H9 (cell line): ENCODE measurements around the gene EYA4. TPM values are rescaled to one million over a fixed set of nuclear protein-coding genes. Genes with fewer than 3 reads are reported as not detected.

Source experiments
- DNase-seq: peaks from one replicate; pipeline ENCODE4 v3.0.0-alpha.2; 2017
- H2AFZ ChIP-seq: one replicate; pipeline ENCODE4 v1.6.1; 2013; ENCODE audit warnings: mild to moderate bottlenecking, low read length, control low read depth, moderate library complexity
- H2AK5ac ChIP-seq: 2 replicates; pipeline ENCODE4 v1.6.1; 2013; ENCODE audit warnings: low read length, control low read depth, mixed read lengths; ENCODE audit not compliant: insufficient read length
- H2BK120ac ChIP-seq: one replicate; pipeline ENCODE4 v1.6.1; 2013; ENCODE audit warnings: low read depth, mild to moderate bottlenecking, low read length, control low read depth, inconsistent platforms; ENCODE audit not compliant: poor library complexity, severe bottlenecking
- H2BK12ac ChIP-seq: 2 replicates; pipeline ENCODE4 v1.6.1; 2013; ENCODE audit warnings: low read length, control low read depth, mixed read lengths, low read depth; ENCODE audit not compliant: insufficient read length
- H2BK15ac ChIP-seq: 2 replicates; pipeline ENCODE4 v1.6.1; 2013; ENCODE audit warnings: low read depth, low read length, control low read depth
- H2BK20ac ChIP-seq: one replicate; pipeline ENCODE4 v1.6.1; 2013; ENCODE audit warnings: low read depth, mild to moderate bottlenecking, low read length, control low read depth, inconsistent platforms; ENCODE audit not compliant: poor library complexity, severe bottlenecking
- H2BK5ac ChIP-seq: 2 replicates; pipeline ENCODE4 v1.6.1; 2013; ENCODE audit warnings: low read length, control low read depth, mixed read lengths; ENCODE audit not compliant: insufficient read length
- H3K14ac ChIP-seq: 2 replicates; pipeline ENCODE4 v1.6.1; 2013; ENCODE audit warnings: low read length, control low read depth; ENCODE audit not compliant: insufficient read depth
- H3K18ac ChIP-seq: 2 replicates; pipeline ENCODE4 v1.6.1; 2013; ENCODE audit warnings: low read depth, mild to moderate bottlenecking, mixed read lengths, low read length, control low read depth; ENCODE audit not compliant: insufficient read length
- H3K23ac ChIP-seq: 2 replicates; pipeline ENCODE4 v1.6.1; 2013; ENCODE audit warnings: low read length, control low read depth, mixed read lengths, low read depth; ENCODE audit not compliant: insufficient read length
- H3K23me2 ChIP-seq: 2 replicates; pipeline ENCODE4 v1.6.1; 2013; ENCODE audit warnings: low read depth, mild to moderate bottlenecking, mixed read lengths, low read length, control low read depth; ENCODE audit not compliant: insufficient read length, poor library complexity, severe bottlenecking
- H3K27ac ChIP-seq: 2 replicates; pipeline ENCODE4 v1.5.1; 2013; ENCODE audit warnings: low read length, control low read depth, mixed read lengths, low read depth; ENCODE audit not compliant: insufficient read length
- H3K27me3 ChIP-seq: 2 replicates; pipeline ENCODE4 v1.6.1; 2013; ENCODE audit warnings: low read length, control low read depth, inconsistent platforms; ENCODE audit not compliant: insufficient read depth
- H3K4ac ChIP-seq: 2 replicates; pipeline ENCODE4 v1.6.1; 2013; ENCODE audit warnings: low read depth, mild to moderate bottlenecking, control low read depth, inconsistent platforms, low read length, moderate library complexity
- H3K4me1 ChIP-seq: 2 replicates; pipeline ENCODE4 v1.6.1; 2013; ENCODE audit warnings: low read length, control low read depth, inconsistent platforms; ENCODE audit not compliant: insufficient read depth
- H3K4me2 ChIP-seq: 2 replicates; pipeline ENCODE4 v1.6.1; 2013; ENCODE audit warnings: low read length, control low read depth, mixed read lengths; ENCODE audit not compliant: insufficient read length, insufficient read depth
- H3K56ac ChIP-seq: 2 replicates; pipeline ENCODE4 v1.6.1; 2013; ENCODE audit warnings: low read depth, mild to moderate bottlenecking, mixed read lengths, low read length, control low read depth; ENCODE audit not compliant: insufficient read length
- H3K79me1 ChIP-seq: 2 replicates; pipeline ENCODE4 v1.6.1; 2013; ENCODE audit warnings: low read depth, mild to moderate bottlenecking, moderate library complexity, low read length, control low read depth, inconsistent platforms; ENCODE audit not compliant: insufficient read depth, poor library complexity, severe bottlenecking
- H3K79me2 ChIP-seq: 2 replicates; pipeline ENCODE4 v1.6.1; 2013; ENCODE audit warnings: low read length, control low read depth, inconsistent platforms; ENCODE audit not compliant: insufficient read depth
- H3K9ac ChIP-seq: 2 replicates; pipeline ENCODE4 v1.6.1; 2013; ENCODE audit warnings: low read length, control low read depth, mixed read lengths; ENCODE audit not compliant: insufficient read length; ENCODE audit errors: extremely low read depth
- H3K9me3 ChIP-seq: one replicate; pipeline ENCODE4 v1.6.1; 2013; ENCODE audit warnings: low read depth, low read length, inconsistent platforms; ENCODE audit not compliant: control insufficient read depth
- H3T11ph ChIP-seq: one replicate; pipeline ENCODE4 v1.6.1; 2013; ENCODE audit warnings: mild to moderate bottlenecking, low read length, control low read depth, inconsistent platforms
- H4K20me1 ChIP-seq: one replicate; pipeline ENCODE4 v1.6.1; 2013; ENCODE audit not compliant: control insufficient read depth, insufficient read length, insufficient read depth
- H4K5ac ChIP-seq: 2 replicates; pipeline ENCODE4 v1.6.1; 2013; ENCODE audit warnings: low read depth, mild to moderate bottlenecking, mixed read lengths, low read length, control low read depth; ENCODE audit not compliant: insufficient read length
- H4K8ac ChIP-seq: replicated peaks from 2 replicates; pipeline ENCODE4 v1.6.1; 2013; ENCODE audit warnings: low read length, control low read depth, mixed read lengths, low read depth; ENCODE audit not compliant: insufficient read length
- H4K91ac ChIP-seq: 2 replicates; pipeline ENCODE4 v1.6.1; 2013; ENCODE audit warnings: low read depth, mild to moderate bottlenecking, moderate library complexity, mixed read lengths, low read length, control low read depth; ENCODE audit not compliant: insufficient read length
- H3K27ac Mint-ChIP-seq, 3 experiments: 2 replicates in 2 of 3; 3 replicates in 1 of 3; pipeline ENCODE4 v1.8.0; 2020 to 2021; ENCODE audit warnings: mixed read lengths in 3 of 3, mild to moderate bottlenecking in 1 of 3, moderate library complexity in 1 of 3
- H3K27me3 Mint-ChIP-seq: 2 replicates; pipeline ENCODE4 v1.8.0; 2021; ENCODE audit warnings: low read depth, mild to moderate bottlenecking, moderate library complexity, mixed read lengths
- H3K36me3 Mint-ChIP-seq, 3 experiments: 2 replicates in 2 of 3; 3 replicates in 1 of 3; pipeline ENCODE4 v1.8.0; 2020 to 2021; ENCODE audit warnings: low read depth in 3 of 3, mixed read lengths in 3 of 3; ENCODE audit not compliant: insufficient read depth in 1 of 3
- H3K4me1 Mint-ChIP-seq, 2 experiments: 2 replicates each; pipeline ENCODE4 v1.8.0; 2020; ENCODE audit warnings: mixed read lengths in 2 of 2
- H3K4me3 Mint-ChIP-seq, 2 experiments: 2 replicates in 1 of 2; 3 replicates in 1 of 2; pipeline ENCODE4 v1.8.0; 2020 to 2021; ENCODE audit warnings: mild to moderate bottlenecking in 2 of 2, mixed read lengths in 2 of 2, moderate library complexity in 1 of 2
- H3K9me3 Mint-ChIP-seq, 2 experiments: 2 replicates in 1 of 2; 3 replicates in 1 of 2; pipeline ENCODE4 v1.8.0; 2020; ENCODE audit warnings: mild to moderate bottlenecking in 2 of 2, mixed read lengths in 2 of 2, moderate library complexity in 1 of 2
- CTCF ChIP-seq: fragments of 200-600 bp; sonication (generic); conservative IDR thresholded peaks from 3 replicates; pipeline ENCODE4 v1.8.0; 2021; ENCODE audit warnings: antibody characterized with exemption, mild to moderate bottlenecking
- WGBS: extraction: QIAGEN DNeasy Blood & Tissue Kit; methylation state at CpG from one replicate; pipeline ENCODE4 v1.1.7; 2013; ENCODE audit warnings: missing lambda C conversion rate, low lambda C conversion rate, mixed read lengths; ENCODE audit not compliant: insufficient read length; ENCODE audit errors: extremely low coverage; 5-methylcytosine and 5-hydroxymethylcytosine counted together
- total RNA-seq: library from RNA; stranded (reverse); gene quantifications from 2 replicates; pipeline ENCODE4 v1.2.1, GENCODE V29; 2021

Gene EYA4
- total RNA-seq, 1 experiment from 2014 or later: 0.26 TPM

DNA sequence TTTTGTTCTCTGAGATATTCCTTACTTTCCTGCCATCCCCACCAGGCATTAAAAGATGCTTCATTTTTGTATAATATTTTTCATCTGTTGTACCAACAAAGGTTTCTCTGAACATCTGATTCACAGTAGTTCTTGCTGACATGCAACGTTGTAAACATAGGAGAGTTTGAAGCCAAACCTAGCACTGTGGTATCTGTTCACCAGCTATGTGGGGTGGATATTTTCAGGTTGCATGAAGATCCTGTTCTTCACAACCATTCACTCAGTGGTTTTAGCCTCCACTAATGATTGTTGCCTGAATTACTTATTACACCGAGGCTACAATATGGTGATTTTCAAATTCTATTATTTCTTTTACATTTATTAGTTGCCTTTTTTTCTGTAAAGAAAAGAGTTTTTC, 56.5 kb downstream of the EYA4 start:
- H3K23me2 ChIP-seq: no peaks in the 10 kb centered on the region
- H2BK15ac ChIP-seq: no peak overlapping the region
- no peak for DNase-seq
- H3K27ac Mint-ChIP-seq: no peak overlapping the region
- H4K20me1 ChIP-seq: no peaks in the 10 kb centered on the region
- no peak overlapping the region for H3K56ac ChIP-seq
- H3K27ac ChIP-seq: no peak overlapping the region
- H3K27me3 Mint-ChIP-seq: no peaks in the 10 kb centered on the region
- no peaks in the 10 kb centered on the region for H3K79me1 ChIP-seq
- no peak overlapping the region for H3K4ac ChIP-seq
- no peaks in the 10 kb centered on the region for H3K9me3 ChIP-seq
- H2BK20ac ChIP-seq: no peak overlapping the region
- H2AK5ac ChIP-seq: no peak overlapping the region
- no peak overlapping the region for H3K4me3 Mint-ChIP-seq
- H3K9me3 Mint-ChIP-seq: no peaks in the 10 kb centered on the region; a peak in 1 of 5 replicates
- no peak overlapping the region for H2BK12ac ChIP-seq
- no peak overlapping the region for H3K4me2 ChIP-seq
- H3K4me1 ChIP-seq: no peaks in the 10 kb centered on the region
- H3K4me1 Mint-ChIP-seq: peaks cover 0 to 3% of the 10 kb centered on the region in 2 experiments; a peak in 2 of 4 replicates
- H4K91ac ChIP-seq: no peak overlapping the region
- no peak overlapping the region for H2BK5ac ChIP-seq
- H3K27me3 ChIP-seq: no peaks in the 10 kb centered on the region
- H2AFZ ChIP-seq: no peak overlapping the region
- no peak overlapping the region for H3K9ac ChIP-seq
- H3K36me3 Mint-ChIP-seq: no peaks in the 10 kb centered on the region
- TF ChIP-seq CTCF: no peak
- no peak overlapping the region for H2BK120ac ChIP-seq
- no peak overlapping the region for H3K23ac ChIP-seq
- no peak overlapping the region for H3T11ph ChIP-seq
- H3K14ac ChIP-seq: no peak overlapping the region
- no peak overlapping the region for H4K5ac ChIP-seq
- H3K79me2 ChIP-seq: 0 out of 2 replicates have a peak, but pooled peaks cover 2% of the 10 kb centered on the region
- no CpG with 5 or more reads among the region's 2 CpGs for WGBS
- no peak overlapping the region for H4K8ac ChIP-seq
- no peak overlapping the region for H3K18ac ChIP-seq
